NCI-H446 treated with DMSO at 0.1 percent for 48 hours (cell line): ENCODE measurements around the gene PLA2G4D.

Experiments
- DNase-seq: peaks from one replicate; lab custom pipeline; 2025; lab: John Stamatoyannopoulos, UW

Gene PLA2G4D

DNA sequence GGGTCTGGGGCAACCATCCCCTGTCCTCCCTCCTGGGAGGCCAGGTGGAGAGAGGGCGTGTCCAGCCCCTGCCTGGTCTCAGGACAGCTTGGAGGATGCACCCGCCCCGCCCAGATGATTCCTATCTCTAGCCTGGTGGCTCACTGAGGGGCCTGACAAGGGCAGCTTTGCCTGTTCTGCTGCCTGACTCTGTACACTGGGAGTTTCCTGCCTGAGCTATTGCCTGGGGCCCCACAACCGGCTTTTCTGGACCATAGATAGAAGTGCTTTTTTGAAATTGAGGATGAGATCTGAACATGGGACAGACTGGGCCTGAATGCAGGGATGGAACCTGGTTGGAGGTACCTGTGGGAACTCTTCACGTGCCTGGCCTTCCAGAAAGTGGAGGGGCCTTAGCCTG lies 72.8 kb downstream of the PLA2G4D start:
- no peak for DNase-seq

DNA sequence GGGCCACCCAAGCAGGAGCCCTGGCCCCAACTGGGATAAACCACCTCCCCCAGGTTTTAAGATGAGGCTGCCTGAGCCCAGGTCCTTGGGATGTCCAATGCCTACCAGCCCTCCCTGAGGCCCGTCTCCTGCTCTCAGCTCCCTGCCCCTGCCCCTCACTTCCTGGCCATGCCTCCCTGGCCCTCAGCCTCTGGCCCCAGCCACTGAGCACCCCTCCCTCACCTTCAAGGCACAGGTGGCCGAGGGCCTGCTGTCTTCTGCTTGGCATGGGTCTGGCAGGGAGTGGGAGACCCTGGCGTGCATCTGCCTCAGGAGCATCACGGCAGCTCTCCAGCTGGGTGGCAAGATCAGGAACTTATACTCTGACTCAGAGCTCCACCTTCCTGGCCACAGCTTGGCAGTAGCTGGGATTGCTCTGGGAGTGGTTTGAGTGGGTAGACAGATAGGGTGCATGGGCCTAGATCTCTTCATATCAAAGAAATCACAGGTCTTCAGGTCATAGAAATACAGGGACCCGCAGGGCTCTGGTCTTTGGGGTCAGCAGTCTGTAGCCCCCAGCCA lies 73.6 kb downstream of the PLA2G4D start, which contains the start of gene PLA2G4E:
Gene PLA2G4E (minus strand): TSS at position 330 of the 561 bp plus-strand sequence. CDS start 12 bp downstream, at position 318.
- no peak for DNase-seq

DNA sequence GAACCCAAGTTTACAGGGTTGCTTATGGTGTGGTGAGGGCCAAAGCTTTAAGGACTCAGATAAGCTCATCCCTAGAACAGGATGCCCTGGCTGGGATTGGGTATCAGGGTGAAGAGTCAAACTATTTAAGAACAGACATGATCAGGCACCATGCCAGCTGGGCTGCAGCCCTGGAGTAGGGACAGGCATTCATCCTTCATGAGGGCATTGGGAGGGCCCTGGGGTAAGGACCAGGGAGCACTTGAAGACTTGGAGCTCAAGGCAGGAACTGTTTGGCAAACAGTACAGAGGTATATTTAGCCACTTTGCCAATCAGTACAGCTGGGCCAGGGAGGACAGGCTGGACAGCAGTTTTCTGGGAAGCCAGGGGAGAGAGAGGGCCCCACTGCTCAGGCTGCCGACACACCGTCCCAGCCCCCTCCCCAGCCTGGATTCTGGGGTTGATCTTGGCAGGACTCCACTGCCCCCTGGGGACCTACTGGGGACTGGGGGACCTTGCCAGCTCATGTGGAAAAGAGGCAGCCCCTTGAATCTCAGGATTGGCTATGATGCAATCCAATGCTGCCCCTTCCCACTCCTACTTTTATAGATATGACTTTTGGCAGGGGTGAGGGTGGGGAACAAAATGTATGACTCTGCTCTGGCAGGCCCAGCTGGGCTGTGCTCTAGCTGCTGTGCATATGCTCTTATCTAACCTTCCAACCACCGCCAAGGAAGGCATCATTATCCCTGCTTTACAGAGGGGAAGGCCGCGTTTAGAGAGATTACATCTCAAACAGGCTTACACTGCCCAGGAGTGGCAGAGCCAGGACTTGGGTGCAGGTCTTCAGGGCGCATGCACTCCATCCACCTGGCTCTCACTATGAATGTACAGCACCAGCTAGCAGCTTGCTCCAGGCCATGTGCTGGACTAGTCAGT lies 75.8 kb downstream of the PLA2G4D start:
- DNase-seq: no peak
